Measurements from ENCODE around the gene ZNF221.

The ZNF221 gene

GRCh38 chr19:43957891-43958290 is 6.9 kb downstream of the ZNF221 start:
- DNase-seq (ENCODE audit: low spot score), result peak; percentile 61

GRCh38 chr19:43960411-43960810 is 9.4 kb downstream of the ZNF221 start:
- DNase-seq (ENCODE audit: low spot score), result no peak

- DNase-seq (ENCODE audit: low spot score), result no peak
Observed at GRCh38 chr19:43966079-43966694, 15.2 kb downstream of the ZNF221 start.

- DNase-seq (ENCODE audit: low spot score), result no peak
Observed at GRCh38 chr19:43976732-43977131, 25.7 kb downstream of the ZNF221 start.

GRCh38 chr19:43983544-43983911 is 32.5 kb downstream of the ZNF221 start:
- DNase-seq (ENCODE audit: low spot score), result no peak

- peak; percentile 94 for DNase-seq (ENCODE audit: low spot score)
Observed at GRCh38 chr19:43983912-43984686, 33.1 kb downstream of the ZNF221 start, which contains the start of gene ZNF155. Gene ZNF155 (plus strand): TSS chr19:43984188. CDS start chr19:43988544, 4,356 bp downstream.

GRCh38 chr19:43984687-43985000 is 33.6 kb downstream of the ZNF221 start:
- DNase-seq (ENCODE audit: low spot score), result no peak

- no peak for DNase-seq (ENCODE audit: low spot score)
Observed at GRCh38 chr19:43997631-43998290, 46.7 kb downstream of the ZNF221 start.

GRCh38 chr19:44002212-44002565 is 51.2 kb downstream of the ZNF221 start:
- DNase-seq (ENCODE audit: low spot score), result peak; percentile 6

- peak; percentile 96 for DNase-seq (ENCODE audit: low spot score)
Observed at GRCh38 chr19:44002566-44003460, 51.8 kb downstream of the ZNF221 start, which contains the start of gene ZNF230. Gene ZNF230 (plus strand): TSS chr19:44002957. CDS start chr19:44007079, 4,122 bp downstream.

GRCh38 chr19:44003461-44004009 is 52.5 kb downstream of the ZNF221 start:
- peak; percentile 23 for DNase-seq (ENCODE audit: low spot score)

GRCh38 chr19:44005973-44006372 is 54.9 kb downstream of the ZNF221 start:
- DNase-seq (ENCODE audit: low spot score), result no peak

- DNase-seq (ENCODE audit: low spot score), result no peak
Observed at GRCh38 chr19:44007473-44007872, 56.4 kb downstream of the ZNF221 start.

- no peak for DNase-seq (ENCODE audit: low spot score)
Observed at GRCh38 chr19:44010468-44010867, 59.4 kb downstream of the ZNF221 start.
